ENCODE data around the gene FXYD7. TPM values are rescaled to one million over a fixed set of nuclear protein-coding genes. Genes with fewer than 3 reads are reported as not detected.

Gene FXYD7
- total RNA-seq, 1 donor from 2014 or later, result 3.4 TPM

GRCh38 chr19:35202722-35203688 lies 60.0 kb downstream of the FXYD7 start:
- H3K27me3 ChIP-seq, result no peaks in the 10 kb centered on the region
- H3K36me3 ChIP-seq, result no peaks in the 10 kb centered on the region
- H3K27ac ChIP-seq, result no peak overlapping the region
- DNase-seq (ENCODE audit: extremely low spot score in 2 of 2), result peak in 1 of 2 donors; percentile 11
- no peaks in the 10 kb centered on the region for H3K9me3 ChIP-seq
- TF ChIP-seq POLR2A (IDR thresholded peaks at IDR 0.05), result no peak
- no peak for TF ChIP-seq CTCF (IDR thresholded peaks at IDR 0.05)
- intact Hi-C loops (cut with DNase I), result no loop called here
- no peak overlapping the region for H3K4me3 ChIP-seq
- peaks cover 12% of the 10 kb centered on the region for H3K4me1 ChIP-seq

Small RNA genes lying within 50 kb of the gene (small RNA-seq; reads per million reads assigned to genes)
- gene AC020907.2, result not detected

Other genes starting within 250 kb of the FXYD7 start
- gene ZNF30, start 216.4 kb upstream of the FXYD7 start, total RNA-seq, result 2.5 TPM
- gene ZNF792, start 179.0 kb upstream of the FXYD7 start, total RNA-seq, result 4.2 TPM
- 61.9 TPM for gene GRAMD1A, start 142.9 kb upstream of the FXYD7 start, total RNA-seq
- 8.6 TPM for gene SCN1B, start 112.8 kb upstream of the FXYD7 start, total RNA-seq
- not detected for gene HPN, start 101.5 kb upstream of the FXYD7 start, total RNA-seq
- 788 TPM for gene FXYD3, start 27.4 kb upstream of the FXYD7 start, total RNA-seq
- gene LGI4, start 8.2 kb upstream of the FXYD7 start, total RNA-seq, result 32.9 TPM
- 135 TPM for gene FXYD1, start 4.4 kb upstream of the FXYD7 start, total RNA-seq
- gene FXYD5, start 11.5 kb downstream of the FXYD7 start, total RNA-seq, result 144 TPM
- not detected for gene FAM187B, start 85.5 kb downstream of the FXYD7 start, total RNA-seq
- 32.9 TPM for gene LSR, start 105.7 kb downstream of the FXYD7 start, total RNA-seq
- gene USF2, start 125.7 kb downstream of the FXYD7 start, total RNA-seq, result 95.5 TPM
- not detected for gene HAMP, start 139.3 kb downstream of the FXYD7 start, total RNA-seq
- gene MAG, start 148.9 kb downstream of the FXYD7 start, total RNA-seq, result not detected
- gene CD22, start 185.9 kb downstream of the FXYD7 start, total RNA-seq, result 7.6 TPM
- gene FFAR1, start 204.6 kb downstream of the FXYD7 start, total RNA-seq, result not detected
- not detected for gene FFAR3, start 215.2 kb downstream of the FXYD7 start, total RNA-seq
- gene GPR42, start 227.8 kb downstream of the FXYD7 start, total RNA-seq, result not detected